Heart left ventricle (tissue), 13 donors: ENCODE data around the gene MRTFA.
"Not testable (repeated sequence)": the region's sequence is repeated elsewhere in the genome, so short reads cannot be mapped to it uniquely, and the experiment has no call there.

Experiments
- POLR2A ChIP-seq, 2 donors: fragments of 450-650 bp; IDR thresholded peaks; one replicate each; pipeline ENCODE4 v1.6.1; 2017; ENCODE audit warnings: antibody characterized with exemption in 2 of 2, mild to moderate bottlenecking in 2 of 2, moderate library complexity in 2 of 2
- TF ChIP-seq, protein P1 (sequence below), 12 donors: fragments of 200-600 bp; sonication (generic) in 4 of 12; IDR thresholded peaks; one replicate each; pipeline versions ENCODE4 v1.5.0 to v1.8.0; 2018 to 2022; ENCODE audit warnings: antibody characterized with exemption in 12 of 12, mild to moderate bottlenecking in 5 of 12
- donor health status: ischemic (EF 13 %, LVEDD 7.1; RV severe dilation, severe dysfunction).
- donor health status: DM: no; HTN: yes; CAD: no.
- donor health status: DM: no; HTN: no; CAD: no.
- donor health status: ischemic (EF 25% LVEDD 6.9; RV normal size, moderate dysfunction).
- donor health status: ischemic (EF 25% LVEDD 5.7; RV mildly dilated, moderate dysfunction).
- donor health status: ischemic (EF 35%, LVEDD 5.7; RV mildly dilated, moderate dysfunction).
- donor health status: nonischemic (EF 11% LVEDD 7.7; RV severe dilation, severe dysfunction).
- donor health status: DM: yes; HTN: yes; CAD: no.
- donor health status: PGD.
- donor health status: ischemic (EF 29% LVEDD 5.4; RV normal size, mild dysfunction).
- donor health status: nonischemic (EF 23%, LVEDD 6.1; RV moderate dilation, normal function).

DNA sequence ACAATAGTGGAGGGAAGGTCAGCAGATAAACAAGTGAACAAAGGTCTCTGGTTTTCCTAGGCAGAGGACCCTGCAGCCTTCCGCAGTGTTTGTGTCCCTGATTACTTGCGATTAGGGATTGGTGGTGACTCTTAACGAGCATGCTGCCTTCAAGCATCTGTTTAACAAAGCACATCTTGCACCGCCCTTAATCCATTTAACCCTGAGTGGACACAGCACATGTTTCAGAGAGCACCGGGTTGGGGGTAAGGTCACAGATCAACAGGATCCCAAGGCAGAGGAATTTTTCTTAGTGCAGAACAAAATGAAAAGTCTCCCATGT lies 136.1 kb downstream of the MRTFA start:
- TF ChIP-seq, protein P1, sequence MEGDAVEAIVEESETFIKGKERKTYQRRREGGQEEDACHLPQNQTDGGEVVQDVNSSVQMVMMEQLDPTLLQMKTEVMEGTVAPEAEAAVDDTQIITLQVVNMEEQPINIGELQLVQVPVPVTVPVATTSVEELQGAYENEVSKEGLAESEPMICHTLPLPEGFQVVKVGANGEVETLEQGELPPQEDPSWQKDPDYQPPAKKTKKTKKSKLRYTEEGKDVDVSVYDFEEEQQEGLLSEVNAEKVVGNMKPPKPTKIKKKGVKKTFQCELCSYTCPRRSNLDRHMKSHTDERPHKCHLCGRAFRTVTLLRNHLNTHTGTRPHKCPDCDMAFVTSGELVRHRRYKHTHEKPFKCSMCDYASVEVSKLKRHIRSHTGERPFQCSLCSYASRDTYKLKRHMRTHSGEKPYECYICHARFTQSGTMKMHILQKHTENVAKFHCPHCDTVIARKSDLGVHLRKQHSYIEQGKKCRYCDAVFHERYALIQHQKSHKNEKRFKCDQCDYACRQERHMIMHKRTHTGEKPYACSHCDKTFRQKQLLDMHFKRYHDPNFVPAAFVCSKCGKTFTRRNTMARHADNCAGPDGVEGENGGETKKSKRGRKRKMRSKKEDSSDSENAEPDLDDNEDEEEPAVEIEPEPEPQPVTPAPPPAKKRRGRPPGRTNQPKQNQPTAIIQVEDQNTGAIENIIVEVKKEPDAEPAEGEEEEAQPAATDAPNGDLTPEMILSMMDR (IDR thresholded peaks at IDR 0.05) = not testable (repeated sequence)
- not testable (repeated sequence) for TF ChIP-seq POLR2A (IDR thresholded peaks at IDR 0.05)
